ENCODE data around the gene PTK6.

PTK6 gene

GRCh38 chr20:63494420-63495166 lies 42.6 kb downstream of the PTK6 start:
- H3K4me3 ChIP-seq (ENCODE audit: control insufficient read depth, low read depth, low read length), result no peak overlapping the region
- DNase-seq (ENCODE audit: low read depth), result no peak
- TF ChIP-seq CTCF (IDR thresholded peaks at IDR 0.05; ENCODE audit: control insufficient read depth, insufficient read depth, low read depth, low read length, missing control alignments), result no peak

DNA sequence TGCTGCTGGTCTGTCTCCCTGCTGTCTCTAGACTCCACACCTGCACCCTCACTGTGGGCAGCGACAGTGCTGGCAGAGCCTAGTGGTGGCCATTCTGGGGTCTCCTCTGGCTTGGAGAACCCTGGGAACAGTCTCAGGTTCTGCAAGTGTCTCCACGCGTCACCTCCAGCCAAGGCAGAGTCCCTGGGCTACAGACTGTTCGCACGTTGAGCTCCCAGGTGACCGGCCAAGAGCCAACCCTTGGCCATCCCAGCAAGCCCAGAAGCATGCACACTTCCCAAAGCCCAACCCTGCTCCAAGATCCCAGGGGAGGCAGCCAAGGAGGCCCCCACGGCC lies 43.1 kb downstream of the PTK6 start:
- no peak for TF ChIP-seq CTCF (IDR thresholded peaks at IDR 0.05; ENCODE audit: control insufficient read depth, insufficient read depth, low read depth, low read length, missing control alignments)
- DNase-seq (ENCODE audit: low read depth), result no peak
- H3K4me3 ChIP-seq (ENCODE audit: control insufficient read depth, low read depth, low read length), result no peak overlapping the region

GRCh38 chr20:63493563-63494020 lies 43.6 kb downstream of the PTK6 start:
- no peak for TF ChIP-seq CTCF (IDR thresholded peaks at IDR 0.05; ENCODE audit: control insufficient read depth, insufficient read depth, low read depth, low read length, missing control alignments)

DNA sequence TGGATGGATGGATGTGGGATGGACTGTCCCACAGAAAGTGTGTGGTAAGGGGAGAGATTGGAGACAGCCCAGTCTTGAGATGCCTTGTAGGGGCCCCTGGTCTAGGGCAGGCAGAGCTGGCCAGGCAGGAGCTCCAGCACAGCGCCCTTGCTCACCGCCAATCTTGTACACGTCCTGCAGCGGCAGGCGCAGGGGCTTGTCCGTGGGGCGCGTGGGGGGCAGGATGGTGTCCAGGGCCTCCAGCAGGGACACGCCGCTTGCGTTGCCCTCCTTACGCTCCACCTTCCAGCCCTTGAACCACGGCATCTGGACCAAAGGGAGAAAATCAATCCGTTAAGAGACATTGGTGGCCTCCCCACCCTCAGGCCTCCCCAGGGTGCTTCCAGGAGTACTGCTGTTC lies 44.2 kb downstream of the PTK6 start:
- no peak overlapping the region for H3K4me3 ChIP-seq (ENCODE audit: control insufficient read depth, low read depth, low read length)
- no peak for TF ChIP-seq CTCF (IDR thresholded peaks at IDR 0.05; ENCODE audit: control insufficient read depth, insufficient read depth, low read depth, low read length, missing control alignments)
- DNase-seq (ENCODE audit: low read depth), result no peak

More at GRCh38 chr20:63493563-63494020, 43.6 kb downstream of the PTK6 start:
- H3K4me3 ChIP-seq (ENCODE audit: control insufficient read depth, low read depth, low read length), result no peak overlapping the region
- DNase-seq (ENCODE audit: low read depth), result no peak

- H3K4me3 ChIP-seq (ENCODE audit: control insufficient read depth, low read depth, low read length), result no peak overlapping the region
- no peak for DNase-seq (ENCODE audit: low read depth)
- no peak for TF ChIP-seq CTCF (IDR thresholded peaks at IDR 0.05; ENCODE audit: control insufficient read depth, insufficient read depth, low read depth, low read length, missing control alignments)
Observed at GRCh38 chr20:63492518-63492917, 44.7 kb downstream of the PTK6 start.

DNA sequence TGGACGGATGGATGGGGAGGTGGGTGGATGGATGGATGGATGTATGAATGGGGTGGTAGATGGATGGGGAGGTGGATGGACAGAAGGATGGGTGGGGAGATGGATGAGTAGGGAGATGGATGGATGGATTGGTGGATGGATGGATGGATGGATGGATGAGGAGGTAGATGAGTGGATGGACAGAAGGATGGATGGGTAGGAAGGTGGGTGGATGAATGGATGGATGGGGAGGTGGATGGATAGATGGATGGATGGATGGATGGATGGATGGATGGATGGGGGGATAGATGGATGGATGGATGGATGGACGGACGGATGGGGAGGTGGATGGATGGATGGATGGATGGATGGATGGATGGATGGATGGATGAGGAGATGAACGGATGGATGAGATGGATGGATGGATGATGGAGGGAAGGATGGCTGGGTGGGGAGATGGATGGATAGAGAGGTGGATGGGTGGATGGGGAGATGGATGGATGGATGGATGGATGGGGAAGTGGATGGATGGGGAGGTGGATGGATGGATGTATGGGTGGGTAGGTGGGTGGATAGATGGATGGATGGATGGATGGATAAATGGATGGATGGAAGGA lies 45.4 kb downstream of the PTK6 start:
- H3K4me3 ChIP-seq (ENCODE audit: control insufficient read depth, low read depth, low read length), result no peak overlapping the region
- TF ChIP-seq CTCF (IDR thresholded peaks at IDR 0.05; ENCODE audit: control insufficient read depth, insufficient read depth, low read depth, low read length, missing control alignments), result no peak
- no peak for DNase-seq (ENCODE audit: low read depth)
